OCI-LY7 (cell line): Measurements from ENCODE around the gene ENOX2. TPM values are rescaled to one million over a fixed set of nuclear protein-coding genes. Genes with fewer than 3 reads are reported as not detected.

ENCODE experiments used
- BruUV-seq: library from RNA; stranded (reverse); fragments of 400-500 nt; replicated peaks from 2 replicates; lab custom pipeline; 2021; lab: Mats Ljungman, UMichigan
- CTCF ChIA-PET: fragments of 300-600 bp; sonication (Branson Sonifier 250); formaldehyde crosslinking; loops from one replicate; lab custom pipeline; 2022; ENCODE audit warnings: antibody characterized with exemption; ENCODE audit not compliant: unreplicated experiment; lab: Charles Lee
- POLR2A ChIA-PET: fragments of 300-600 bp; sonication (Branson Sonifier 250); formaldehyde crosslinking; loops from one replicate; lab custom pipeline; 2022; ENCODE audit warnings: antibody characterized with exemption; lab: Charles Lee
- DNase-seq: peaks from one replicate; pipeline ENCODE4 v3.0.0-alpha.2; 2015; ENCODE audit warnings: low spot score
- H2AFZ ChIP-seq: fragments of 200-600 bp; sonication (generic), shearing (Covaris generic); 2 replicates; pipeline ENCODE4 v1.6.1; 2014; ENCODE audit warnings: mild to moderate bottlenecking, antibody characterized with exemption, low read length, moderate library complexity
- H3K27ac ChIP-seq: fragments of 200-600 bp; sonication (generic); 2 replicates; pipeline ENCODE4 v1.5.1; 2014; ENCODE audit warnings: mixed run types, low read depth, mild to moderate bottlenecking, moderate library complexity, low read length, inconsistent platforms; ENCODE audit not compliant: poor library complexity, severe bottlenecking
- H3K36me3 ChIP-seq: fragments of 200-600 bp; sonication (generic); 2 replicates; pipeline ENCODE4 v1.6.1; 2014; ENCODE audit warnings: mild to moderate bottlenecking, antibody characterized with exemption, low read length, moderate library complexity, mixed read lengths; ENCODE audit not compliant: insufficient read depth
- H3K4me1 ChIP-seq: fragments of 200-600 bp; sonication (generic); 2 replicates; pipeline ENCODE4 v1.5.1; 2014; ENCODE audit warnings: mild to moderate bottlenecking, low read length; ENCODE audit not compliant: insufficient read depth, poor library complexity, severe bottlenecking
- H3K4me2 ChIP-seq: fragments of 200-600 bp; sonication (generic); 2 replicates; pipeline ENCODE4 v1.6.1; 2014; ENCODE audit warnings: mild to moderate bottlenecking, low read length
- H3K4me3 ChIP-seq: fragments of 200-600 bp; sonication (generic); 2 replicates; pipeline ENCODE4 v1.5.1; 2014; ENCODE audit warnings: mild to moderate bottlenecking, low read depth, low read length; ENCODE audit not compliant: poor library complexity, severe bottlenecking
- H3K79me2 ChIP-seq: fragments of 200-600 bp; sonication (generic); 2 replicates; pipeline ENCODE4 v1.6.1; 2016; ENCODE audit warnings: low read depth, mild to moderate bottlenecking, low read length, moderate library complexity, mixed read lengths; ENCODE audit not compliant: insufficient read depth
- H3K9me2 ChIP-seq: fragments of 200-600 bp; sonication (generic); 2 replicates; pipeline ENCODE4 v1.6.1; 2016; ENCODE audit warnings: mild to moderate bottlenecking, low read length, mixed read lengths; ENCODE audit not compliant: insufficient read depth
- H3K9me3 ChIP-seq: fragments of 200-600 bp; sonication (generic); 2 replicates; pipeline ENCODE4 v1.6.1; 2014; ENCODE audit warnings: mild to moderate bottlenecking, mixed run types, low read length, mixed read lengths
- H4K20me1 ChIP-seq: fragments of 200-600 bp; sonication (generic); 2 replicates; pipeline ENCODE4 v1.6.1; 2014; ENCODE audit warnings: mild to moderate bottlenecking, antibody characterized with exemption, low read length, moderate library complexity, mixed read lengths; ENCODE audit not compliant: insufficient read depth
- CTCF ChIP-seq: fragments of 200-600 bp; sonication (generic); conservative IDR thresholded peaks from 2 replicates; pipeline ENCODE4 v1.5.1; 2014; ENCODE audit warnings: mild to moderate bottlenecking, antibody characterized with exemption, low read length, moderate library complexity, mixed read lengths
- EZH2phosphoT487 ChIP-seq: fragments of 200-600 bp; sonication (generic); IDR thresholded peaks from 2 replicates; pipeline ENCODE4 v1.6.1; 2018; ENCODE audit warnings: low read depth, borderline replicate concordance, mild to moderate bottlenecking, mixed run types, antibody characterized with exemption, low read length, moderate library complexity, mixed read lengths
- intact Hi-C: fragments of 100-400 bp; cut with micrococcal nuclease; formaldehyde crosslinking; loops from one replicate; pipeline ENCODE4 v1.10.0; 2022; ENCODE audit not compliant: unreplicated experiment
- total RNA-seq, 2 experiments: library from RNA; depleted of rRNA in 1 of 2; stranded (reverse); fragments of >200 nt in 1 of 2; shearing (Covaris generic) in 1 of 2; gene quantifications; 2 replicates each; pipeline ENCODE4 v1.2.3, GENCODE V29; 2014 to 2022

Gene ENOX2
- total RNA-seq, 2 experiments from 2014 or later: 5.0 to 11.9 TPM

- Histone ChIP-seq H3K27ac (no peak overlapping the region), H3K79me2 (no peaks in the 10 kb centered on the region), H4K20me1 (no peaks in the 10 kb centered on the region), H2AFZ (no peak overlapping the region), H3K36me3 (no peaks in the 10 kb centered on the region), H3K4me3 (no peak overlapping the region), H3K9me2 (no peaks in the 10 kb centered on the region), H3K4me1 (no peaks in the 10 kb centered on the region), H3K9me3 (no peaks in the 10 kb centered on the region), H3K4me2 (no peak overlapping the region)
- no peak for DNase-seq
- BruUV-seq: no TSS peak
- intact Hi-C loops: no loop called here
- TF ChIP-seq EZH2phosphoT487: no peak
- TF ChIP-seq CTCF: no peak
- CTCF ChIA-PET: no interaction called here
- POLR2A ChIA-PET: no interaction called here
Measured at GRCh38 chrX:130846746-130847145, 56.3 kb downstream of the ENOX2 start.

- CTCF ChIA-PET: no interaction called here
- no peaks in the 10 kb centered on the region for H3K79me2 ChIP-seq
- no peak for DNase-seq
- no peaks in the 10 kb centered on the region for H4K20me1 ChIP-seq
- intact Hi-C loops: no loop called here
- H3K4me3 ChIP-seq: no peak overlapping the region
- POLR2A ChIA-PET: no interaction called here
- TF ChIP-seq CTCF (no peak), EZH2phosphoT487 (no peak)
- H3K27ac ChIP-seq: no peak overlapping the region
- no TSS peak for BruUV-seq
- H3K36me3 ChIP-seq: no peaks in the 10 kb centered on the region
- no peak overlapping the region for H2AFZ ChIP-seq
- no peaks in the 10 kb centered on the region for H3K4me1 ChIP-seq
- H3K4me2 ChIP-seq: no peak overlapping the region
- no peaks in the 10 kb centered on the region for H3K9me3 ChIP-seq
- H3K9me2 ChIP-seq: no peaks in the 10 kb centered on the region
Measured at GRCh38 chrX:130841776-130842175, 61.2 kb downstream of the ENOX2 start.

GRCh38 chrX:130840345-130840744, 62.7 kb downstream of the ENOX2 start:
- intact Hi-C loops: no loop called here
- no peak overlapping the region for H3K27ac ChIP-seq
- H3K4me3 ChIP-seq: no peak overlapping the region
- ChIA-PET CTCF (no interaction called here), POLR2A (no interaction called here)
- no peak for DNase-seq
- no peaks in the 10 kb centered on the region for H3K9me3 ChIP-seq
- no peaks in the 10 kb centered on the region for H4K20me1 ChIP-seq
- no peaks in the 10 kb centered on the region for H3K9me2 ChIP-seq
- no peaks in the 10 kb centered on the region for H3K79me2 ChIP-seq
- no peak overlapping the region for H3K4me2 ChIP-seq
- no peak overlapping the region for H2AFZ ChIP-seq
- no peak for TF ChIP-seq EZH2phosphoT487
- TF ChIP-seq CTCF: no peak
- H3K4me1 ChIP-seq: peaks cover 12% of the 10 kb centered on the region
- BruUV-seq: no TSS peak
- no peaks in the 10 kb centered on the region for H3K36me3 ChIP-seq
